GM12872 (cell line): ENCODE measurements around the gene GPR146.

Experiments
- TF ChIP-seq, protein P1 (sequence below): IDR thresholded peaks from 3 replicates; pipeline ENCODE4 v1.5.1; 2011; ENCODE audit warnings: low read depth, mild to moderate bottlenecking, low read length, moderate library complexity; ENCODE audit not compliant: insufficient read depth

GPR146 gene

DNA sequence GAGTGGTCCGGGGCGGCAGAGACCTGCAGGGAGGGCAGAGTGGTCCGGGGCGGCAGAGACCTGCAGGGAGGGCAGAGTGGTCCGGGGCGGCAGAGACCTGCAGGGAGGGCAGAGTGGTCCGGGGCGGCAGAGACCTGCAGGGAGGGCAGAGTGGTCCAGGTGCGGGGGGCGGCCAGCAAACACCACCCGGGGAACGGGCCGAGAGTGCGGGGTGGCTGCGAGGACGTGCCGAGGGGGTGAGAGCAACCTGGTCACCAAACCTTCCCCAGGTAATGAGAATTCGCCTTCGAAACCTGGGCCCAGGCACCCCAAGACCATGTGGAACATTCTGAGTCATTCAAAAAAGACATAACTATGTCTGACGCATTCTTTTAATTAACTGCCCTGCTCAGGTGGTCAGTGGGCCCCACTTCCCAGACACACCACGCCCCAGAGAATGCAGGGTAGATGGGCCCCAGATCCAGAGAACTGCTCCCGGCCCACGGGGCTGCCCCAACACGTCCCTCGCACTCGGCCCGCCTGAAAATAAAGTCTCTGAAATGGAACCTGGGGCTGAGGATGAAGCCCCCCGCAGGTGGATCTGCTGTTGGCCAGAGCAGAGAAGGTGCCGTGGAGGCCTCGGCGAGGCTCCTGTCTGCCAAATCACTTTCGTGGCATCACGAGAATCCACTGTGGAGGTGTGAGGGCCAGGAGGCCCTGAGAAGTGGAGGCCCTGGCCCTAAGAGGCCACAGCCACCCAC, 12.5 kb upstream of the GPR146 start:
- TF ChIP-seq, protein P1, sequence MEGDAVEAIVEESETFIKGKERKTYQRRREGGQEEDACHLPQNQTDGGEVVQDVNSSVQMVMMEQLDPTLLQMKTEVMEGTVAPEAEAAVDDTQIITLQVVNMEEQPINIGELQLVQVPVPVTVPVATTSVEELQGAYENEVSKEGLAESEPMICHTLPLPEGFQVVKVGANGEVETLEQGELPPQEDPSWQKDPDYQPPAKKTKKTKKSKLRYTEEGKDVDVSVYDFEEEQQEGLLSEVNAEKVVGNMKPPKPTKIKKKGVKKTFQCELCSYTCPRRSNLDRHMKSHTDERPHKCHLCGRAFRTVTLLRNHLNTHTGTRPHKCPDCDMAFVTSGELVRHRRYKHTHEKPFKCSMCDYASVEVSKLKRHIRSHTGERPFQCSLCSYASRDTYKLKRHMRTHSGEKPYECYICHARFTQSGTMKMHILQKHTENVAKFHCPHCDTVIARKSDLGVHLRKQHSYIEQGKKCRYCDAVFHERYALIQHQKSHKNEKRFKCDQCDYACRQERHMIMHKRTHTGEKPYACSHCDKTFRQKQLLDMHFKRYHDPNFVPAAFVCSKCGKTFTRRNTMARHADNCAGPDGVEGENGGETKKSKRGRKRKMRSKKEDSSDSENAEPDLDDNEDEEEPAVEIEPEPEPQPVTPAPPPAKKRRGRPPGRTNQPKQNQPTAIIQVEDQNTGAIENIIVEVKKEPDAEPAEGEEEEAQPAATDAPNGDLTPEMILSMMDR = no peak

DNA sequence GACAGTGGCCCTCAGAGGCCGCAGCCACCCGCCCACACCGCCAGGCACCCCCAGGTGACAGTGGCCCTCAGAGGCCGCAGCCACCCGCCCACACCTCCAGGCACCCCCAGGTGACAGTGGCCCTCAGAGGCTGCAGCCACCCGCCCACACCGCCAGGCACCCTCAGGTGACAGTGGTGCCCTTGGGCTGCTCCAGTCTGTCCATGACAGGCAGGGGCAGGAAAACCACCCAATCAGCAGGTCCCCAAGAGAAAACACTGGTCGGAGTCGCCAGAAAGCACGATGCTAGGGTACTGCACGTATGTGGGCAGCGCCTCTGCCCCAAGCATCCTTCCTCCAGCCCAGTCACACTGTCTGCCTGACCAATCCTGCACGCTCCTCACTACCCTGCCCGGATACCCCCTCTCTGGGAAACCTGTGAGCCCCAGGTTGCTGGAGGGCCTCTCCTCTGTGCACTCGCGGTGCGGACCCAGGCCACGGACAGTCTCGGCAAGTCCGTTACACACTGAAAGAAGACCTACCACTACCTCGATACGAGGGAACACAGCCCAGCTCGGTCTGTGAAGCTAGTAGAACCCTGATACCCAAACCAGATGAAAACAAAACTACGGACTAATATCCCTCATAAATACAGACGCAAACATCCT, 11.7 kb upstream of the GPR146 start:
- TF ChIP-seq, protein P1 = no peak

DNA sequence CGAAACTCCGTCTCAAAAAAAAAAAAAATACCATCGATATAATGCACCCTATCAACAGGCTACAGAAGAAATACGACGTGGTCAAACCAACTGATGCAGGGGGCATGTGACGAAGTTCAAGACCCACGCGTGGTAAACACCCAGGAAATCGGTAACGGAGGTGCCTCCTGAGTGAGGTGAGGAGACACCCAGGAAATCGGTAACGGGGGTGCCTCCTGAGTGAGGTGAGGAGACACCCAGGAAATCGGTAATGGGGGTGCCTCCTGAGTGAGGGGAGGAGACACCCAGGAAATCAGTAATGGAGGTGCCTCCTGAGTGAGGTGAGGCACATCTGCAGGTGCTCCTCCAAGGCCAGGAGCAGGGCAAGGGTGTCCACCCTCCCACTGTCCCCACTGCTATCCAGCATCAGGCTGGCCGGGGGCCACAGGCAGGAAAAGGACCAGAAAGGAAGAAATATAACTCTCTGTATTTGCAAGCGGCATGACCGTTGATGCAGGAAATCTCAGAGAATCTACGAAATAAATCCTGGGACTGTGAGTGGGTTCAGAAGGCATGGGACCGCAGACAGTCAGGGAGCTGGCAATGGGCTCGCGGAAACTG, 10.7 kb upstream of the GPR146 start:
- TF ChIP-seq, protein P1 = no peak

DNA sequence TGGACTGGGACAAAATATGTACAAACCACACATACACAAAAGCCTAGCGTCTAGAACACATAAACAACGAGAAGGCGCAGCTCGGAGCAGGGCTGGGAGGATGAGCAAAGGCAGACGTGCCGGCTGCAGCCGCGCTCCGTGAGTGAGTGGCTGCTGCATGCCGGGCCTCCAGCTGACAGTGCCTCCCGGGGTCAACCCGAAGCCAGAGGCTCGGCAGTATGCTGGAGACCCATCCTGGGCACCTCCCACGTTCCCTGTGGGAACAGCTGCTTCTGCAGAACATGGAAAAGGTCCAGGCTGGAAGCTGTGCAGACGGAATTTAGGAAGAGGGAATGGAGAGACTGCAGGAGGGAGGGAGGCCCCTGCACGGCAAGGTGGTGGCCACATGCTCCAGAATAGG, 3.6 kb upstream of the GPR146 start:
- TF ChIP-seq, protein P1 = no peak

DNA sequence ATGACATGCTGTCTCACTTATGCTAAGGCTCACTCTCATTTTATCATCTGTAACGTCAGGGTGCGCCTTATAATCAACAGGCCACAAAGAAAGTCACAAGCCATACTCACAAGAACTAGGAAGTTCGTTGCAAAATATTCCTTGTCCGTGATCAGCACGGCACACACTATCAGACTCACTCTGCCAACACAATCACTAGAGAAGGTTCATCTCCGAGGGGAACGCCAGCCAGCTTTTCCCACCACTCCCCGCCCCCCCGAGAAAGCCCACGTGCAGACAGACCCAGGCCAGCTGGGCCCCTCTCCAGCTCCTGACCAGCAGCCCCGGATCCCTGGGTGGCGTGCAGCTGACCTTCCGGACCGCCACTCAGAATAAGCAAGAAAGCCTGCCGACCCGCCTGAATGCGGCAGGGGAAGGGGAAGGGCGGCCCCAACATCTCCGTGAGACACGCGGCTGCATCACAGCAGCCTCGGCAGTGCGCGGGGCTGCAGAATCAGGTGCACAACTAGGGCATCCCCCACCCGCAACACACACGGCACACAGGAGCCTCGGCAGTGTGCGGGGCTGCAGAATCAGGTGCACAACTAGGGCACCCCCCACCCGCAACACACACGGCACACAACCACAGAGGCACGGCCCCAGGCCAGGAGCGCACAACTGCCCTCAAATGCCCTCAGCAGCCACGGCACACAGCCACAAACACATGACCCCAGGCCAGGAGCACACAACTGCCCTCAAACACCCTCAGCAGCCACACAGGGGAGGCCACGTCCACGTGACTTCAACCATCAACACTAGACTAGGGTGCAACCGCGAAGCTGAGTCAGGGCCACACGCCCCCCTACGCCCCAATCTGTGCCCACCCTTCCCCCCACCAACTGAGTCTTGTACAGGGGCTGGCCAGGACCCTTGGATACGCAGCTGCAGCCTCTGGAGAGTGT, 2.5 kb upstream of the GPR146 start:
- TF ChIP-seq, protein P1 = no peak

DNA sequence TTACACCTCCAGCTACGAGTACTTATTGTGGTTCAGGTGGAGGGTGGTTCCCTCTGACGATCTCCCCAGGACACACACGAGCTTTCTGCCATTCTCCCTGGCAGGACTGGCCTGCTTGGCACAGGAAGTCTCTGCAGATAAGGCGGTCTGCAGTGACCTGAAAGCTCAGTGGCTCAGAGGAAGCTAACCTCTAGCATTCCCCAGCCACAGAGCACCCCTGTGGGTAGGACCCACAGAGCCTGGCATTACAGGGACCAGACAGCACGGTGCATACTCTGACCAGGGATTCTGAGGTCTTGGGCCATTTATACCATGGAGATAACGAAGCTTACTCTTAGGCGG, 1.9 kb upstream of the GPR146 start:
- TF ChIP-seq, protein P1 = no peak

DNA sequence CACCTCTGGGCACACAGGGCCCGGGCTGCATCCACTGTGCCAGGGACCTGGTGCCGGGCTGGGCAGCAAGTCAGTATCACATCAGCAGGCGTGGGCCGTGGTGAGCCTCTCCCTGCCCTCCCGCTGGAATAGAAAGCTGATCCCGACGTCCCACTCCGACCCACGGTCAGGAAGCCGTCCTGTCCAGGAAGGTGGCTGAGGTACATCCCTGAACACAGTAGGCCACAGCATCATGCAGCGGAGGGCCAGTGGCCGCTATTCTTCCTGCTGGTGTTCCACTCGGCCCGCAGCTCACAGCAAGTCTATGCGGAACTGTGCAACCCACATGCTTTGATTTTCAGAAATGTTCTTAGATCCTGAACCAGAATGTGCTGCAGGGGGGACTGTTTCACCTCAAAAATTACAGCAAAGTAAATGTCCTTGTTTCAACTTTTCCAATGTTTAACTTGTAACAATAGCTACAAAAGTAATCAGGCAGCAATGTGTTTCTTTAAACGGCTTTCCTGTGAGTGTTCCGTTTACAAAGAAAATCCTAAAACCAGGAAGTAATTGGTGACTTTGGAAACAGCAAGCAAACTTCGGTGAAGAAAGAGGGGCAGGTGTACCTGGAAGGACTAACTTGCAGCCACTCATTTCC, 676 bp upstream of the GPR146 start:
- TF ChIP-seq, protein P1 = no peak
